Activated CD4-positive, CD25-positive, alpha-beta regulatory T cell (primary cell): ENCODE data around the gene TP53RK.

Source experiments
- DNase-seq, 4 experiments: peaks; one replicate each; lab custom pipeline; 2025; lab: John Stamatoyannopoulos, UW

The TP53RK gene

GRCh38 chr20:46638134-46638897, 50.9 kb downstream of the TP53RK start:
- DNase-seq: no peak

- DNase-seq: no peak
These were observed 51.7 kb downstream of the TP53RK start for GRCh38 chr20:46637427-46638133.

- DNase-seq: no peak
These were observed 52.2 kb downstream of the TP53RK start for GRCh38 chr20:46637020-46637419.

- DNase-seq: no peak
These were observed 52.7 kb downstream of the TP53RK start for GRCh38 chr20:46636514-46636913.

- DNase-seq: no peak
These were observed 53.6 kb downstream of the TP53RK start for GRCh38 chr20:46635514-46636136.

GRCh38 chr20:46634528-46634927, 54.7 kb downstream of the TP53RK start:
- DNase-seq: no peak
